ENCODE data around the gene RBBP8.

Gene RBBP8

GRCh38 chr18:23069481-23069880 is 136.4 kb downstream of the RBBP8 start:
- peak overlapping the region; percentile 14 for H3K27ac Mint-ChIP-seq
- H3K4me3 Mint-ChIP-seq: no peak overlapping the region
- peaks cover 52% of the 10 kb centered on the region for H3K4me1 Mint-ChIP-seq (ENCODE audit: low read depth)
- DNase-seq: peak; percentile 36
- peaks cover 7% of the 10 kb centered on the region for H3K9me3 Mint-ChIP-seq
- no peaks in the 10 kb centered on the region for H3K27me3 Mint-ChIP-seq
- peaks cover 2% of the 10 kb centered on the region for H3K36me3 Mint-ChIP-seq (ENCODE audit: low read depth)

GRCh38 chr18:23069898-23070297 is 136.8 kb downstream of the RBBP8 start:
- Mint-ChIP-seq H3K4me1 (ENCODE audit: low read depth) (peaks cover 52% of the 10 kb centered on the region), H3K9me3 (peaks cover 7% of the 10 kb centered on the region), H3K27ac (peak overlapping the region; percentile 14), H3K27me3 (no peaks in the 10 kb centered on the region), H3K4me3 (no peak overlapping the region), H3K36me3 (ENCODE audit: low read depth) (peaks cover 2% of the 10 kb centered on the region)
- DNase-seq: no peak

- peak overlapping the region; percentile 91 for H3K27ac Mint-ChIP-seq
- H3K27me3 Mint-ChIP-seq: no peaks in the 10 kb centered on the region
- peak overlapping the region; percentile 11 for H3K4me3 Mint-ChIP-seq
- peaks cover 2% of the 10 kb centered on the region for H3K36me3 Mint-ChIP-seq (ENCODE audit: low read depth)
- H3K4me1 Mint-ChIP-seq (ENCODE audit: low read depth): peaks cover 52% of the 10 kb centered on the region
- peaks cover 7% of the 10 kb centered on the region for H3K9me3 Mint-ChIP-seq
- DNase-seq: peak; percentile 73
Measured at GRCh38 chr18:23071285-23071684, 138.2 kb downstream of the RBBP8 start.

- H3K4me3 Mint-ChIP-seq: no peak overlapping the region
- peaks cover 7% of the 10 kb centered on the region for H3K9me3 Mint-ChIP-seq
- H3K27me3 Mint-ChIP-seq: no peaks in the 10 kb centered on the region
- peaks cover 2% of the 10 kb centered on the region for H3K36me3 Mint-ChIP-seq (ENCODE audit: low read depth)
- H3K27ac Mint-ChIP-seq: peak overlapping the region; percentile 91
- DNase-seq: no peak
- peaks cover 52% of the 10 kb centered on the region for H3K4me1 Mint-ChIP-seq (ENCODE audit: low read depth)
Measured at GRCh38 chr18:23072079-23072478, 139.0 kb downstream of the RBBP8 start.

- Mint-ChIP-seq H3K27me3 (no peaks in the 10 kb centered on the region), H3K4me1 (ENCODE audit: low read depth) (peaks cover 57% of the 10 kb centered on the region), H3K27ac (no peak overlapping the region), H3K36me3 (ENCODE audit: low read depth) (peaks cover 2% of the 10 kb centered on the region), H3K4me3 (no peak overlapping the region), H3K9me3 (peaks cover 7% of the 10 kb centered on the region)
- DNase-seq: no peak
Measured at GRCh38 chr18:23073996-23074606, 141.0 kb downstream of the RBBP8 start.
